T47D (cell line): ENCODE results near the gene MAP3K19.
"Not testable (repeated sequence)": the region's sequence is repeated elsewhere in the genome, so short reads cannot be mapped to it uniquely, and the experiment has no call there.

Source experiments
- DNase-seq, 2 experiments: peaks; one replicate each; pipeline versions ENCODE4 v3.0.0 to v3.0.0-alpha.2; 2011 to 2012; ENCODE audit warnings: low read depth in 1 of 2, low spot score in 1 of 2
- JUND ChIP-seq: IDR thresholded peaks from 2 replicates; pipeline ENCODE4 v1.6.1; 2012; ENCODE audit warnings: low read depth
- in situ Hi-C: cut with HindIII; loops from 2 replicates; pipeline ENCODE4 v1.10.0; 2016; ENCODE audit warnings: low sequenced_read_pairs, low pct_unique_long_range_greater_than_20kb

The MAP3K19 gene

GRCh38 chr2:135047300-135047699 is at the start of gene MAP3K19:
Gene MAP3K19, minus strand, starts transcription at chr2:135047447. Its CDS starts 22,800 bp downstream, at chr2:135024647.
- no peak for TF ChIP-seq JUND
- in situ Hi-C loops = no loop called here
- DNase-seq = peak in 1 of 2 experiments; percentile 22

- no peak for DNase-seq
- in situ Hi-C loops = no loop called here
- TF ChIP-seq JUND = no peak
Measured at GRCh38 chr2:135096665-135097446, 49.6 kb upstream of the MAP3K19 start.

GRCh38 chr2:135095591-135095990 is 48.3 kb upstream of the MAP3K19 start:
- no peak for DNase-seq
- in situ Hi-C loops = no loop called here
- no peak for TF ChIP-seq JUND

DNA sequence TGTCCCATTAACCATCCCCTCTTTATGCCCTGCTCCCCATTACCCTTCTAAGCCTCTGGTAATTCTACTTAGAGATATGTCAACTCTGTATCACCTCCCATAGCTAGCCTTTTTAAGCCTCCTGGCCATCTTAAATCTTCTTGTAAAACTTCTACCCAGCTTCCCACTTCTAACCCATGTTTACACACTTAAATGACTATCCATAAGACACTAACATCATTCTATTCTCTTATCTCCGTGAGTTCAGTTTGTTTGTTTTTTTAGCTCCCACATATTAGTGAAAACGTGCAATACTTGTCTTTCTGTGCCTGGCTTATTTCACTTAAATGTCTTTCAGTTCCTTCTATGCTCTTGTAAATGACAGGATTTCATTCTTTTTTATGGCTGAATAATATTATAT is 47.3 kb upstream of the MAP3K19 start:
- TF ChIP-seq JUND = no peak
- in situ Hi-C loops = no loop called here

DNA sequence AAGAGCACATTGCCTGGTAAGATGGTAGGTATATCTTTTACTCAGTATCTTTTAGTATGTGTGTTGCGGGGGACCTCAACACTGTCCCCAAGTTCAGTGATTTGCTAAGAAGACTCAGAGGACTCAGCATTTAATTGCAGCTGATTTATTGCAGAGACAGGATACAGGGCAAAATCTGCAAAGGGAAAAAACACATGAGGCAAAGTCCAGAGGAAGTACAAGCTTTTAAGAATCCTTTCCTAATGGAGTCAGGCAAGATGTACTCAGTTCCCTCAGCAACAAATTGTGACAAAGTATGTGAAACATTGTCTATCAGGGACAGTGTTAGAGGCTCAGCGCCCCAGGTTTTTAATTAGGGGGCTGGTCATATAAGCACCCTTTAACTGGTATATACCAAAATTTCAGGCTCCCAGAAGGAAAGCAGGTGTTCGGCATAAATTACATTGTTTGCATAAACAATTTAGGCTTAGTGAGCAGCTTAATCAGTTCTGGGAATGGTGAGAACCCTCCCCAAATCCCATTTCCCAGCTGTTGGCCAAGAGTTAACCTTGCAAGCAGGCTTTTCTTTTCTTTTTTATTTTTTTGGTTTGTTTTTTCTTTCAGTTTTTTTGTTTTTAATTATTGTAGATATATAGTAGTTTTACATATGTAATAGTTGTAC is 46.6 kb upstream of the MAP3K19 start:
- DNase-seq = no peak
- in situ Hi-C loops = no loop called here
- no peak for TF ChIP-seq JUND

More for the DNA sequence above, 47.3 kb upstream of the MAP3K19 start:
- DNase-seq = no peak

DNA sequence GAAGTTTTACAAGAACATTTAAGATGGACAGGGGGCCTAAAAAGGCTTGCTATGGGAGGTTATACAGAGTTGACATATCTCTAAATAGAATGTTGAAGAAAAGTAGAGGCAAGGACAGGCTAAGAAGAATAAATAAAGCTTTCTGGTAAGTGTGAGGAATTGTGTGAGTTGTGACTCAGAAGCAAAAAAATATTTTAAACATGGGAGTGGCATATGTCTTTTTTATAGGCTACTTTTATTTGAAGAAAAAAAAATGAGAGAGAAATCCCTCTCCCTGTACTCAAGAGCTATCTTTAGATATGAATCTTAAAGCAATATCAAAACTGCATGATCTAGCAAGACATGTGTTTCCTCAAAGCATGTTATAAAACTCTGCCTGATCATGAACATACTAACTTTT is 45.9 kb upstream of the MAP3K19 start:
- DNase-seq = no peak
- in situ Hi-C loops = no loop called here
- no peak for TF ChIP-seq JUND

DNA sequence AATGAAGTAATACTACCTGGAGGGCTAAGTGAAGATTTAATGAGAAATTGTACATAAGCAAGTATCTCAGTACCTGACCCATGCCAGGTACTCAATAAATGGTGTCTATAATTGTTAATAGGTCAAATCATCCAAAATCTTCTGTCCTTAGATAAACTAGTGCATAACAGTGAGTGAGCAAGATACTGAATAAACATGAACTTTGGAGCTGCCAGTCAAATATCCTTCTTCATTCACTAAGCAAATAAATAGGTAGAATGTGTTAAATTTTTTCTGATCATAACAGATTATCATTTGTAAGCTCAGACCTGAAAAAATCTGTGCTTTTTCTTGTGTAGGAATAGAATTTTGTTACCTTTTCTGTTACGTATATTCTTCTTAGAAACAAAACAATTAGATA is 44.4 kb upstream of the MAP3K19 start:
- no peak for DNase-seq
- TF ChIP-seq JUND = no peak
- in situ Hi-C loops = no loop called here

DNA sequence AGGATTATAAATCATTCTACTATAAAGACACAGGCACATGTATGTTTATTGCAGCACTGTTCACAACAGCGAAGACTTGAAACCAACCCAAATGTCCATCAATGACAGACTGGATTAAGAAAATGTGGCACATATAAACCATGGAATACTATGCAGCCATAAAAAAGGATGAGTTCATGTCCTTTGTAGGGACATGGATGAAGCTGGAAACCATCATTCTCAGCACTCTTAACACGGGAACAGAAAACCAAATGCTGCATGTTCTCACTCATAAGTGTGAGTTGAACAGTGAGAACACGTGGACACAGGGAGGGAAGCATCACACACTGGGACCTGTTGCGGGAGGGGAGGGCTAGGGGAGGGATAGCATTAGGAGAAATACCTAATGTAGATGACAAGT is 42.4 kb upstream of the MAP3K19 start:
- in situ Hi-C loops, DNase-seq: not testable (repeated sequence)

- in situ Hi-C loops = no loop called here
- no peak for DNase-seq
- TF ChIP-seq JUND = no peak
Measured at GRCh38 chr2:135086222-135086621, 39.0 kb upstream of the MAP3K19 start.

GRCh38 chr2:135078417-135078816 is 31.2 kb upstream of the MAP3K19 start:
- no peak for DNase-seq
- in situ Hi-C loops = no loop called here
- no peak for TF ChIP-seq JUND

DNA sequence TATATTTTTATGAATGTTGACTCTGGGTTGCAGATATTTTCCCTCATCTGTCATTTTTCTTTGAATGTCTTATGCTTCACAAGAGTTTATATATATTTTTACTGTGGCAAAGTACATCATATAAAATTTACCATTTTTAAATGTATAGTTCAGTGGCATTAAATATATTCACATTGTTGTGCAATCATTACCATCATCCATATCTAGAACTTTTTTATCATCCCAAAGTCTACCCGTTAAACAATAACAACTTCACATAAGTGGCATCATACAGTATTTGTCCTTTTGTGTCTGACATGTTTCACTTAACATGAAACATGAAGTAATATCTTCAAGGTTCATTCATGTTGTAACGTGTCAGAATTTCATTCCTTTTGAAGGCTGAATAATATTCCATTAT is 29.3 kb upstream of the MAP3K19 start:
- TF ChIP-seq JUND = no peak
- no peak for DNase-seq
- in situ Hi-C loops = no loop called here

DNA sequence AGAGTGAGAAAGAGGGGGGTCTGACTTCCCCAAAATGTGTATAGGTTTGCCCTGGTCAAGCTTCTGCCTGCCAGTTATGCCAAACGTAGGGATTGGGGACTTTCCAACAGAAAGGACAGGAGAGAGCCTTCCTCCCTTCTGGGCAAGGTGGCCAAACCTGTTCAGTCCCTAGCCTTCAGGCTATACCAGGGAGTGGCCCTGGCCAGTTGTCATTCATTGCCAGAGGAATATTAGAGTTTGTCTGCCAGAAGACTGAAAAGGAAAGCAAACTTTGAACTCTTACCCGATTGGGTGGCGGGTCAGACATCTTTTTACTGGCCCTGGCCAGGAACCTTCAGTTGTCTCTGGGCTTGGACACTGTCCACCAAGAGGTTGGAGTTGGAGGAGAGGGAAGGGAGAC is 27.0 kb upstream of the MAP3K19 start:
- peak; percentile 6 to 88 for DNase-seq
- in situ Hi-C loops = no loop called here
- no peak for TF ChIP-seq JUND
